HCT116 (cell line): Measurements from ENCODE around the gene MRPL9.
"Not testable (repeated sequence)": the region's sequence is repeated elsewhere in the genome, so short reads cannot be mapped to it uniquely, and the experiment has no call there.

Experiments used
- EGR1 ChIP-seq: IDR thresholded peaks from 2 replicates; pipeline ENCODE4 v1.6.1; 2012; ENCODE audit warnings: low read depth
- EZH2phosphoT487 ChIP-seq: fragments of 200-600 bp; IDR thresholded peaks from 2 replicates; pipeline ENCODE4 v1.6.1; 2018; ENCODE audit warnings: antibody characterized with exemption, borderline replicate concordance
- JUND ChIP-seq: IDR thresholded peaks from 2 replicates; pipeline ENCODE4 v1.6.1; 2012
- POLR2A ChIP-seq: IDR thresholded peaks from 2 replicates; pipeline ENCODE4 v1.7.0; 2011; ENCODE audit warnings: borderline replicate concordance; ENCODE audit not compliant: insufficient read depth, insufficient read length; ENCODE audit errors: extremely low read depth
- TF ChIP-seq, protein P1 (sequence below), 3 experiments: fragments of 200-600 bp in 1 of 3; sonication (generic) in 1 of 3; IDR thresholded peaks in 2 of 3; conservative IDR thresholded peaks in 1 of 3; 2 replicates each; pipeline ENCODE4 v1.5.1; 2012 to 2017; ENCODE audit warnings: low read depth in 2 of 3, low read length in 2 of 3, antibody characterized with exemption in 1 of 3, borderline replicate concordance in 1 of 3, control low read depth in 1 of 3, mild to moderate bottlenecking in 1 of 3, mixed read lengths in 1 of 3, mixed run types in 1 of 3, moderate library complexity in 1 of 3; ENCODE audit not compliant: insufficient read depth in 1 of 3
- TF ChIP-seq, protein P2 (sequence below): IDR thresholded peaks from 2 replicates; pipeline ENCODE4 v1.6.1; 2012

GRCh38 chr1:151733995-151734394 is 29.3 kb downstream of the MRPL9 start:
- TF ChIP-seq, protein P1, sequence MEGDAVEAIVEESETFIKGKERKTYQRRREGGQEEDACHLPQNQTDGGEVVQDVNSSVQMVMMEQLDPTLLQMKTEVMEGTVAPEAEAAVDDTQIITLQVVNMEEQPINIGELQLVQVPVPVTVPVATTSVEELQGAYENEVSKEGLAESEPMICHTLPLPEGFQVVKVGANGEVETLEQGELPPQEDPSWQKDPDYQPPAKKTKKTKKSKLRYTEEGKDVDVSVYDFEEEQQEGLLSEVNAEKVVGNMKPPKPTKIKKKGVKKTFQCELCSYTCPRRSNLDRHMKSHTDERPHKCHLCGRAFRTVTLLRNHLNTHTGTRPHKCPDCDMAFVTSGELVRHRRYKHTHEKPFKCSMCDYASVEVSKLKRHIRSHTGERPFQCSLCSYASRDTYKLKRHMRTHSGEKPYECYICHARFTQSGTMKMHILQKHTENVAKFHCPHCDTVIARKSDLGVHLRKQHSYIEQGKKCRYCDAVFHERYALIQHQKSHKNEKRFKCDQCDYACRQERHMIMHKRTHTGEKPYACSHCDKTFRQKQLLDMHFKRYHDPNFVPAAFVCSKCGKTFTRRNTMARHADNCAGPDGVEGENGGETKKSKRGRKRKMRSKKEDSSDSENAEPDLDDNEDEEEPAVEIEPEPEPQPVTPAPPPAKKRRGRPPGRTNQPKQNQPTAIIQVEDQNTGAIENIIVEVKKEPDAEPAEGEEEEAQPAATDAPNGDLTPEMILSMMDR (IDR thresholded peaks at IDR 0.05 in 2 of 3, conservative IDR thresholded peaks at IDR 0.05 in 1 of 3; ENCODE audit: borderline replicate concordance in 1 of 3, insufficient read depth in 1 of 3, low read depth in 2 of 3, low read length in 2 of 3): 0 out of 6 replicates have a peak, but pooled peaks of 1 of the 3 experiments have one; percentile 5
- TF ChIP-seq POLR2A, EGR1, EZH2phosphoT487, JUND: not testable (repeated sequence)
- TF ChIP-seq, protein P2, sequence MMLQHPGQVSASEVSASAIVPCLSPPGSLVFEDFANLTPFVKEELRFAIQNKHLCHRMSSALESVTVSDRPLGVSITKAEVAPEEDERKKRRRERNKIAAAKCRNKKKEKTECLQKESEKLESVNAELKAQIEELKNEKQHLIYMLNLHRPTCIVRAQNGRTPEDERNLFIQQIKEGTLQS: not testable (repeated sequence)
